Aorta (tissue), 5 donors: ENCODE results near the gene ZDHHC19. TPM values are rescaled to one million over a fixed set of nuclear protein-coding genes. Genes with fewer than 3 reads are reported as not detected.
"Not testable (repeated sequence)": the region's sequence is repeated elsewhere in the genome, so short reads cannot be mapped to it uniquely, and the experiment has no call there.

Source experiments
- ATAC-seq: fragments of 200-7000 bp; cut with Tn5 transposase; one replicate; pipeline ENCODE4 v1.9.1; 2022; ENCODE audit warnings: moderate library complexity; ENCODE audit not compliant: low FRiP score
- DNase-seq, 2 donors: peaks; one replicate each; pipeline ENCODE4 v3.0.0-alpha.2; 2020
- H3K27ac ChIP-seq, 2 donors: one replicate each; pipeline ENCODE4 v1.5.1; 2013; ENCODE audit warnings: low read length in 2 of 2, mild to moderate bottlenecking in 2 of 2, moderate library complexity in 2 of 2, control low read depth in 1 of 2, inconsistent platforms in 1 of 2, low read depth in 1 of 2
- H3K27me3 ChIP-seq, 2 donors: one replicate each; pipeline ENCODE4 v1.6.1; 2013; ENCODE audit warnings: control low read depth in 1 of 2, low read length in 1 of 2, mild to moderate bottlenecking in 1 of 2, moderate library complexity in 1 of 2; ENCODE audit not compliant: insufficient read depth in 2 of 2, control insufficient read depth in 1 of 2
- H3K36me3 ChIP-seq, 2 donors: one replicate each; pipeline ENCODE4 v1.6.1; 2013; ENCODE audit warnings: control low read depth in 1 of 2, low read length in 1 of 2, mild to moderate bottlenecking in 1 of 2; ENCODE audit not compliant: insufficient read depth in 2 of 2, control insufficient read depth in 1 of 2
- H3K4me1 ChIP-seq, 2 donors: one replicate each; pipeline ENCODE4 v1.6.1; 2013; ENCODE audit warnings: low read length in 2 of 2, control low read depth in 1 of 2, mild to moderate bottlenecking in 1 of 2, moderate library complexity in 1 of 2; ENCODE audit not compliant: insufficient read depth in 2 of 2, control insufficient read depth in 1 of 2
- H3K4me3 ChIP-seq, 2 donors: one replicate each; pipeline ENCODE4 v1.5.1; 2013; ENCODE audit warnings: low read length in 2 of 2, control low read depth in 1 of 2, mild to moderate bottlenecking in 1 of 2
- H3K9me3 ChIP-seq: one replicate; pipeline ENCODE4 v1.6.1; 2013; ENCODE audit warnings: mild to moderate bottlenecking, low read length; ENCODE audit not compliant: control insufficient read depth
- WGBS, 2 donors: extraction: QIAGEN DNeasy Blood & Tissue Kit; methylation state at CpG; one replicate each; pipeline ENCODE4 v1.1.7; 2013; 5-methylcytosine and 5-hydroxymethylcytosine counted together
- intact Hi-C, 2 donors: fragments of 100-400 bp; cut with DNase I; formaldehyde crosslinking; loops; one replicate each; pipeline versions ENCODE4 v1.14.2 to v1.15.0; 2022
- long read RNA-seq, 2 donors: library from polyadenylated mRNA; unstranded; transcript quantifications; one replicate each; pipeline ENCODE4 v2.0.0, GENCODE V29; 2020 to 2021
- polyA plus RNA-seq, 2 donors: library from polyadenylated mRNA; stranded (reverse); fragments of 200-250 nt; gene quantifications; one replicate each; pipeline ENCODE4 v1.2.3, GENCODE V29; 2013
- total RNA-seq, 2 donors: library from RNA; stranded (reverse); fragmentation: NEBNext Ultra II Directional; extraction: Animal tissue kit (Norgen Biotek cat#: 25700); gene quantifications; one replicate each; pipeline ENCODE4 v1.2.1, GENCODE V29; 2021
- donor health status: healthy with polysubstance abuse.
- donor health status: Bipolar disorder and iron deficiency.
- donor health status: DM: no; HTN: no; CAD: no.
- donor health status: DM: no; HTN: no; CAD: no.
- donor health status: DM: yes; HTN: yes; CAD: no.

Gene ZDHHC19
- total RNA-seq (under 1 TPM; 0.72 to 0.97 TPM), polyA plus RNA-seq (not detected)
- long read RNA-seq, donor 1, result 0 reads
- long read RNA-seq, donor 2, result 0 reads

GRCh38 chr3:196210673-196211556 is at the start of gene ZDHHC19:
Gene ZDHHC19 (minus strand): TSS chr3:196211400. CDS start chr3:196211315, 85 bp downstream.
- no peak for ATAC-seq
- no peaks in the 10 kb centered on the region for H3K4me1 ChIP-seq
- 74% methylated on average over 21 to 23 of the region's 23 CpGs for WGBS, 2 donors

GRCh38 chr3:196260784-196261183 is 49.6 kb upstream of the ZDHHC19 start:
- Histone ChIP-seq H3K4me3 (no peak overlapping the region), H3K4me1 (no peaks in the 10 kb centered on the region), H3K27me3 (no peaks in the 10 kb centered on the region), H3K36me3 (peaks cover 2 to 5% of the 10 kb centered on the region in 2 donors), H3K9me3 (no peaks in the 10 kb centered on the region), H3K27ac (no peak overlapping the region)
- intact Hi-C loops, result no loop called here
- WGBS, 2 donors, result 96 to 98% methylated on average over 4 of the region's 4 CpGs
- DNase-seq (no peak), ATAC-seq (no peak)

More at GRCh38 chr3:196210673-196211556, at the start of gene ZDHHC19:
- H3K9me3 ChIP-seq, result no peaks in the 10 kb centered on the region
- DNase-seq, result peak in 1 of 2 donors; percentile 38
- H3K27ac ChIP-seq, result no peak within 1 kb of the TSS
- H3K36me3 ChIP-seq, result no peaks in the 10 kb centered on the region
- intact Hi-C loops, result no loop called here
- no peak within 1 kb of the TSS for H3K4me3 ChIP-seq
- no peaks in the 10 kb centered on the region for H3K27me3 ChIP-seq

GRCh38 chr3:196255776-196256175 is 44.6 kb upstream of the ZDHHC19 start:
- Histone ChIP-seq H3K4me3 (no peak overlapping the region), H3K36me3 (peaks cover 0 to 5% of the 10 kb centered on the region in 2 donors), H3K9me3 (no peaks in the 10 kb centered on the region), H3K27me3 (no peaks in the 10 kb centered on the region), H3K4me1 (no peaks in the 10 kb centered on the region), H3K27ac (no peak overlapping the region)
- ATAC-seq, result no peak
- no peak for DNase-seq
- WGBS, 2 donors, result 76 to 81% methylated on average over 1 of the region's 1 CpG
- intact Hi-C loops, result loop anchor here (10.0 kb wide), 2 partner anchors 269 to 429 kb away; no protein-coding TSS in a partner anchor

GRCh38 chr3:196254376-196255283 is 43.4 kb upstream of the ZDHHC19 start:
- intact Hi-C loops, result loop anchor here (10.0 kb wide), 2 partner anchors 270 to 430 kb away; no protein-coding TSS in a partner anchor
- Histone ChIP-seq H3K9me3 (no peaks in the 10 kb centered on the region), H3K4me3 (no peak overlapping the region), H3K27ac (no peak overlapping the region), H3K4me1 (no peaks in the 10 kb centered on the region), H3K36me3 (peaks cover 0 to 5% of the 10 kb centered on the region in 2 donors), H3K27me3 (no peaks in the 10 kb centered on the region)
- 68 to 80% methylated on average over 5 of the region's 5 CpGs for WGBS, 2 donors
- DNase-seq (no peak), ATAC-seq (no peak)

GRCh38 chr3:196251918-196252317 is 40.7 kb upstream of the ZDHHC19 start:
- H3K4me1 ChIP-seq, result no peaks in the 10 kb centered on the region
- intact Hi-C loops, result loop anchor here (10.0 kb wide), 2 partner anchors 273 to 433 kb away; no protein-coding TSS in a partner anchor
- H3K36me3 ChIP-seq, result peaks cover 0 to 8% of the 10 kb centered on the region in 2 donors
- no peak overlapping the region for H3K27ac ChIP-seq
- no peak overlapping the region for H3K4me3 ChIP-seq
- no peaks in the 10 kb centered on the region for H3K9me3 ChIP-seq
- no peak for ATAC-seq
- H3K27me3 ChIP-seq, result no peaks in the 10 kb centered on the region
- no peak for DNase-seq
- WGBS, 2 donors, result 97% methylated on average over 16 of the region's 16 CpGs

GRCh38 chr3:196246612-196247308 is 35.6 kb upstream of the ZDHHC19 start:
- Histone ChIP-seq H3K27me3 (no peaks in the 10 kb centered on the region), H3K9me3 (no peaks in the 10 kb centered on the region), H3K36me3 (peaks cover 0 to 16% of the 10 kb centered on the region in 2 donors), H3K4me1 (no peaks in the 10 kb centered on the region), H3K4me3 (no peak overlapping the region), H3K27ac (no peak overlapping the region)
- 90 to 92% methylated on average over 13 of the region's 13 CpGs for WGBS, 2 donors
- ATAC-seq (no peak), DNase-seq (no peak)
- intact Hi-C loops, result no loop called here

GRCh38 chr3:196244166-196244565 is 33.0 kb upstream of the ZDHHC19 start:
- H3K36me3 ChIP-seq, result peaks cover 0 to 16% of the 10 kb centered on the region in 2 donors

GRCh38 chr3:196241704-196242103 is 30.5 kb upstream of the ZDHHC19 start:
- Histone ChIP-seq H3K4me3 (no peak overlapping the region), H3K36me3 (peaks cover 6 to 12% of the 10 kb centered on the region in 2 donors), H3K27ac (no peak overlapping the region), H3K4me1 (no peaks in the 10 kb centered on the region), H3K9me3 (no peaks in the 10 kb centered on the region), H3K27me3 (no peaks in the 10 kb centered on the region)
- WGBS, 2 donors, result 86 to 89% methylated on average over 8 of the region's 8 CpGs
- intact Hi-C loops, result no loop called here
- no peak for DNase-seq
- ATAC-seq, result no peak

More at GRCh38 chr3:196244166-196244565, 33.0 kb upstream of the ZDHHC19 start:
- WGBS, 2 donors, result 96 to 97% methylated on average over 31 to 34 of the region's 34 CpGs
- H3K27me3 ChIP-seq, ATAC-seq, H3K4me3 ChIP-seq, DNase-seq, H3K27ac ChIP-seq, H3K4me1 ChIP-seq, intact Hi-C loops, H3K9me3 ChIP-seq: not testable (repeated sequence)
